ENCODE measurements around the gene CHST11. TPM values are rescaled to one million over a fixed set of nuclear protein-coding genes. Genes with fewer than 3 reads are reported as not detected.

Gene CHST11
- total and polyA plus RNA-seq, 10 of the 15 experiments (the other 5 are each of a cell fraction or from before 2014, with no cell fraction given): 1.9 to 38.1 (median 17.2) TPM

DNA sequence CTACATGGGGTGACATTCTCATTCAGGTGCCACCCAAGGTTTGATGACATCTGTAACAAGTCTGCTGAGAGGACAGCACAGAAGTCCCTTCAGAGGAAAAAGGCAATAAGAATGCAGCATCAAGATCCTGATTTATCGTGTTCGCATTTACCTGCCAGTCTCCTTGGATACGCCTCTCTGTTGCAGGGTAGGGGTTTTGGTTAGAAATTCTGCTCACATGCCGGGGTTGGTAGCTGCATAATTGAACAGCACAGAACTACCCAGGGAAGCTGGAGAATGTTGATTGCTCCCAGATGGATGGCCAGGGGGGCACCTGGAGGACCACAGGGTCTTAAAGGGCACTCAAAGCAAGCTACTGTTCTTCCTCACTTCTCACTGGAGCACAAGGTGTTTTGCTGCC lies 31.1 kb upstream of the CHST11 start:
- no peak overlapping the region for H2AFZ ChIP-seq (ENCODE audit: control insufficient read depth, low read depth, low read length)

More for the DNA sequence above, 31.1 kb upstream of the CHST11 start:
- BruUV-seq (replicated peaks): no TSS peak
- in situ Hi-C loops (cut with MboI): no loop called here
- no peaks in the 10 kb centered on the region for H3K36me3 ChIP-seq (ENCODE audit: control insufficient read depth in 2 of 2, insufficient read depth in 2 of 2, low read length in 1 of 2)
- H3K9me3 ChIP-seq (replicated peaks; ENCODE audit: control insufficient read depth, insufficient read depth, low read length): peaks cover 4% of the 10 kb centered on the region; the same call in 2 of the 3 replicates
- H3K4me1 ChIP-seq (ENCODE audit: control insufficient read depth, insufficient read depth, low read length): no peaks in the 10 kb centered on the region; the same call in 1 of the 2 replicates
- no peak overlapping the region for H3K9ac ChIP-seq (ENCODE audit: control insufficient read depth, insufficient read depth, low read length)
- intact Hi-C loops (cut with micrococcal nuclease; ENCODE audit: unreplicated experiment): no loop called here
- no peaks in the 10 kb centered on the region for H3K79me2 ChIP-seq (ENCODE audit: control insufficient read depth, insufficient read depth, low read length)
- no peak for ATAC-seq
- H3K4me2 ChIP-seq (ENCODE audit: control insufficient read depth, insufficient read depth): no peak overlapping the region
- WGBS (ENCODE audit: insufficient coverage, insufficient replicate concordance, low lambda C conversion rate, missing lambda C conversion rate): 85% methylated on average over 4 of the region's 4 CpGs
- ChIA-PET POLR2A (interaction anchor here (0.7 kb wide), 1 partner anchor 143 kb away, joined by 3 read pairs; no protein-coding TSS in a partner anchor), CTCF (interaction anchor here (1.0 to 1.8 kb wide), 3 partner anchors 17 to 143 kb away, joined by 3 to 6 read pairs (median 6); no protein-coding TSS in a partner anchor), RAD21 (ENCODE audit: unreplicated experiment) (no interaction called here), SMC1A (ENCODE audit: uncharacterized antibody, unreplicated experiment) (interaction anchor here (0.9 to 3.2 kb wide), 6 partner anchors 12 to 83 kb away, joined by 3 to 13 read pairs (median 4); partner anchors contain the start of gene CHST11)
- H3K27ac ChIP-seq (ENCODE audit: control insufficient read depth, insufficient read depth): no peak overlapping the region
- H3K27me3 ChIP-seq (replicated peaks in 1 of 2; ENCODE audit: control insufficient read depth in 2 of 2, insufficient read depth in 2 of 2, low read length in 1 of 2): no peaks in the 10 kb centered on the region
- TF ChIP-seq DPF2 (IDR thresholded peaks at IDR 0.05) (no peak), POU2F2 (IDR thresholded peaks at IDR 0.05; ENCODE audit: borderline replicate concordance, low read depth, low read length) (no peak), STAT3 (IDR thresholded peaks at IDR 0.05; ENCODE audit: low read depth, low read length) (no peak), KDM1A (IDR thresholded peaks at IDR 0.05; ENCODE audit: borderline replicate concordance) (no peak), POLR2AphosphoS5 (IDR thresholded peaks at IDR 0.05; ENCODE audit: low read length) (no peak), LARP7 (IDR thresholded peaks at IDR 0.05) (no peak)
- TF ChIP-seq, protein P1, sequence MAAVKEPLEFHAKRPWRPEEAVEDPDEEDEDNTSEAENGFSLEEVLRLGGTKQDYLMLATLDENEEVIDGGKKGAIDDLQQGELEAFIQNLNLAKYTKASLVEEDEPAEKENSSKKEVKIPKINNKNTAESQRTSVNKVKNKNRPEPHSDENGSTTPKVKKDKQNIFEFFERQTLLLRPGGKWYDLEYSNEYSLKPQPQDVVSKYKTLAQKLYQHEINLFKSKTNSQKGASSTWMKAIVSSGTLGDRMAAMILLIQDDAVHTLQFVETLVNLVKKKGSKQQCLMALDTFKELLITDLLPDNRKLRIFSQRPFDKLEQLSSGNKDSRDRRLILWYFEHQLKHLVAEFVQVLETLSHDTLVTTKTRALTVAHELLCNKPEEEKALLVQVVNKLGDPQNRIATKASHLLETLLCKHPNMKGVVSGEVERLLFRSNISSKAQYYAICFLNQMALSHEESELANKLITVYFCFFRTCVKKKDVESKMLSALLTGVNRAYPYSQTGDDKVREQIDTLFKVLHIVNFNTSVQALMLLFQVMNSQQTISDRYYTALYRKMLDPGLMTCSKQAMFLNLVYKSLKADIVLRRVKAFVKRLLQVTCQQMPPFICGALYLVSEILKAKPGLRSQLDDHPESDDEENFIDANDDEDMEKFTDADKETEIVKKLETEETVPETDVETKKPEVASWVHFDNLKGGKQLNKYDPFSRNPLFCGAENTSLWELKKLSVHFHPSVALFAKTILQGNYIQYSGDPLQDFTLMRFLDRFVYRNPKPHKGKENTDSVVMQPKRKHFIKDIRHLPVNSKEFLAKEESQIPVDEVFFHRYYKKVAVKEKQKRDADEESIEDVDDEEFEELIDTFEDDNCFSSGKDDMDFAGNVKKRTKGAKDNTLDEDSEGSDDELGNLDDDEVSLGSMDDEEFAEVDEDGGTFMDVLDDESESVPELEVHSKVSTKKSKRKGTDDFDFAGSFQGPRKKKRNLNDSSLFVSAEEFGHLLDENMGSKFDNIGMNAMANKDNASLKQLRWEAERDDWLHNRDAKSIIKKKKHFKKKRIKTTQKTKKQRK (IDR thresholded peaks at IDR 0.05; ENCODE audit: low read depth, low read length): no peak
- DNase-seq (ENCODE audit: low read depth, low spot score): no peak
- H3K4me3 ChIP-seq: no peak overlapping the region
- no peak for FAIRE-seq
- H4K20me1 ChIP-seq (ENCODE audit: control insufficient read depth, insufficient read depth): no peaks in the 10 kb centered on the region
